Parathyroid adenoma (tissue), 2 donors: Measurements from ENCODE around the gene LGALS3BP.

Experiments used
- H2AFZ ChIP-seq: fragments of 300-600 bp; sonication (generic); one replicate; pipeline ENCODE4 v1.7.0; 2017; ENCODE audit warnings: antibody characterized with exemption, mild to moderate bottlenecking
- H3K27ac ChIP-seq: fragments of 300-600 bp; sonication (generic); one replicate; pipeline ENCODE4 v1.7.0; 2017
- H3K27me3 ChIP-seq: fragments of 300-600 bp; sonication (generic); one replicate; pipeline ENCODE4 v1.7.0; 2017; ENCODE audit warnings: low read length; ENCODE audit not compliant: control insufficient read depth, insufficient read depth
- H3K36me3 ChIP-seq: fragments of 300-600 bp; sonication (generic); one replicate; pipeline ENCODE4 v1.7.0; 2017; ENCODE audit warnings: low read length; ENCODE audit not compliant: control insufficient read depth, insufficient read depth
- H3K4me1 ChIP-seq: fragments of 300-600 bp; sonication (generic); one replicate; pipeline ENCODE4 v1.7.0; 2017; ENCODE audit warnings: control low read depth
- H3K4me2 ChIP-seq: fragments of 300-600 bp; sonication (generic); one replicate; pipeline ENCODE4 v1.7.0; 2017; ENCODE audit warnings: low read length
- H3K4me3 ChIP-seq: fragments of 300-600 bp; sonication (generic); one replicate; pipeline ENCODE4 v1.7.0; 2017; ENCODE audit warnings: low read depth, low read length
- H3K79me2 ChIP-seq: fragments of 300-600 bp; sonication (generic); one replicate; pipeline ENCODE4 v1.7.0; 2017; ENCODE audit warnings: control low read depth
- H3K9ac ChIP-seq: fragments of 300-600 bp; sonication (generic); one replicate; pipeline ENCODE4 v1.7.0; 2017; ENCODE audit warnings: mild to moderate bottlenecking
- H3K9me3 ChIP-seq: fragments of 300-600 bp; sonication (generic); one replicate; pipeline ENCODE4 v1.7.0; 2017; ENCODE audit warnings: low read length; ENCODE audit not compliant: control insufficient read depth
- CTCF ChIP-seq: fragments of 300-600 bp; sonication (generic); IDR thresholded peaks from one replicate; pipeline ENCODE4 v1.7.0; 2017; ENCODE audit warnings: antibody characterized with exemption, mild to moderate bottlenecking
- donor health status: primary hyperparathyroidism.

LGALS3BP gene

GRCh38 chr17:79018370-79018695 lies 38.6 kb upstream of the LGALS3BP start:
- Histone ChIP-seq H3K4me2 (no peak overlapping the region), H3K36me3 (no peaks in the 10 kb centered on the region), H3K9ac (no peak overlapping the region), H3K4me1 (peaks cover 28% of the 10 kb centered on the region), H3K9me3 (no peaks in the 10 kb centered on the region), H3K79me2 (no peaks in the 10 kb centered on the region), H3K27me3 (no peaks in the 10 kb centered on the region), H3K4me3 (no peak overlapping the region), H3K27ac (peak overlapping the region; percentile 88), H2AFZ (no peak overlapping the region)
- no peak for TF ChIP-seq CTCF

GRCh38 chr17:79017546-79018369 lies 38.0 kb upstream of the LGALS3BP start:
- Histone ChIP-seq H3K4me1 (peaks cover 28% of the 10 kb centered on the region), H3K4me2 (peak overlapping the region; percentile 44), H3K36me3 (no peaks in the 10 kb centered on the region), H3K79me2 (no peaks in the 10 kb centered on the region), H3K9ac (no peak overlapping the region), H2AFZ (peak overlapping the region; percentile 47), H3K27ac (peak overlapping the region; percentile 88), H3K9me3 (no peaks in the 10 kb centered on the region), H3K4me3 (peak overlapping the region; percentile 28), H3K27me3 (no peaks in the 10 kb centered on the region)
- no peak for TF ChIP-seq CTCF

GRCh38 chr17:79014158-79014758 lies 34.5 kb upstream of the LGALS3BP start:
- no peak overlapping the region for H3K4me2 ChIP-seq
- H3K4me1 ChIP-seq, result peaks cover 20% of the 10 kb centered on the region
- H3K9ac ChIP-seq, result no peak overlapping the region
- H3K36me3 ChIP-seq, result no peaks in the 10 kb centered on the region
- no peaks in the 10 kb centered on the region for H3K9me3 ChIP-seq
- no peak for TF ChIP-seq CTCF
- no peak overlapping the region for H3K4me3 ChIP-seq
- H3K27me3 ChIP-seq, result no peaks in the 10 kb centered on the region
- no peak overlapping the region for H2AFZ ChIP-seq
- H3K27ac ChIP-seq, result no peak overlapping the region
- peaks cover 8% of the 10 kb centered on the region for H3K79me2 ChIP-seq

GRCh38 chr17:79012563-79013134 lies 32.9 kb upstream of the LGALS3BP start:
- TF ChIP-seq CTCF, result no peak
- Histone ChIP-seq H3K4me2 (no peak overlapping the region), H3K9ac (no peak overlapping the region)

More at GRCh38 chr17:79012563-79013134, 32.9 kb upstream of the LGALS3BP start:
- no peak overlapping the region for H2AFZ ChIP-seq
- H3K4me3 ChIP-seq, result no peak overlapping the region
- no peak overlapping the region for H3K27ac ChIP-seq
- no peaks in the 10 kb centered on the region for H3K9me3 ChIP-seq
- H3K79me2 ChIP-seq, result peaks cover 24% of the 10 kb centered on the region
- no peaks in the 10 kb centered on the region for H3K27me3 ChIP-seq
- peaks cover 30% of the 10 kb centered on the region for H3K4me1 ChIP-seq
- H3K36me3 ChIP-seq, result no peaks in the 10 kb centered on the region
